IMR-90 (cell line): Measurements from ENCODE around the gene SLC19A1. TPM values are rescaled to one million over a fixed set of nuclear protein-coding genes. Genes with fewer than 3 reads are reported as not detected.

Experiments
- ATAC-seq: fragments of 200-7000 bp; cut with Tn5 transposase; 2 replicates; pipeline ENCODE4 v1.9.1; 2020; ENCODE audit warnings: low read depth, mild to moderate bottlenecking, moderate library complexity
- BruUV-seq: library from RNA; stranded (reverse); fragments of 400-500 nt; replicated peaks from 2 replicates; lab custom pipeline; 2021; lab: Mats Ljungman, UMichigan
- CTCF ChIA-PET: fragments of 300-600 bp; formaldehyde crosslinking; extraction: SDS; loops from one replicate; lab custom pipeline; 2021; ENCODE audit warnings: antibody characterized with exemption; lab: Yijun Ruan, JAX
- POLR2A ChIA-PET: fragments of 300-600 bp; sonication (Branson Sonifier 250); formaldehyde crosslinking; loops from one replicate; lab custom pipeline; 2022; ENCODE audit warnings: antibody characterized with exemption; ENCODE audit not compliant: unreplicated experiment; lab: Charles Lee
- DNase-seq: peaks from one replicate; pipeline ENCODE4 v3.0.0; 2013
- H2AFZ ChIP-seq: replicated peaks from 2 replicates; pipeline ENCODE3; 2013; ENCODE audit warnings: low read length, mild to moderate bottlenecking; ENCODE audit not compliant: poor library complexity
- H2AK5ac ChIP-seq: 2 replicates; pipeline ENCODE4 v1.6.1; 2013; ENCODE audit warnings: low read depth, low read length, inconsistent platforms
- H2AK9ac ChIP-seq: replicated peaks from 2 replicates; pipeline ENCODE3; 2013; ENCODE audit warnings: mild to moderate bottlenecking, low read depth, low read length, moderate library complexity; ENCODE audit not compliant: poor library complexity
- H2BK120ac ChIP-seq: 2 replicates; pipeline ENCODE4 v1.6.1; 2013; ENCODE audit warnings: low read depth, low read length, inconsistent platforms
- H2BK15ac ChIP-seq: 3 replicates; pipeline ENCODE4 v1.6.1; 2013; ENCODE audit warnings: low read depth, low read length, inconsistent platforms
- H2BK20ac ChIP-seq: 2 replicates; pipeline ENCODE4 v1.6.1; 2013; ENCODE audit warnings: low read depth, mild to moderate bottlenecking, inconsistent platforms, low read length, moderate library complexity
- H2BK5ac ChIP-seq: 2 replicates; pipeline ENCODE4 v1.6.1; 2013; ENCODE audit warnings: mild to moderate bottlenecking, low read depth, low read length, inconsistent platforms; ENCODE audit not compliant: poor library complexity, severe bottlenecking
- H3K14ac ChIP-seq: replicated peaks from 2 replicates; pipeline ENCODE4 v1.6.1; 2013; ENCODE audit warnings: low read depth, low read length, inconsistent platforms
- H3K18ac ChIP-seq: 2 replicates; pipeline ENCODE4 v1.6.1; 2013; ENCODE audit warnings: low read depth, low read length, control low read depth
- H3K23ac ChIP-seq: 2 replicates; pipeline ENCODE4 v1.6.1; 2013; ENCODE audit warnings: low read depth, low read length, inconsistent platforms
- H3K27ac ChIP-seq: 2 replicates; pipeline ENCODE4 v1.5.1; 2013; ENCODE audit warnings: mild to moderate bottlenecking, control low read depth, low read length; ENCODE audit not compliant: insufficient read depth
- H3K27me3 ChIP-seq: 2 replicates; pipeline ENCODE4 v1.6.1; 2013; ENCODE audit warnings: low read length; ENCODE audit not compliant: control insufficient read depth, insufficient read depth
- H3K36me3 ChIP-seq: 2 replicates; pipeline ENCODE4 v1.6.1; 2013; ENCODE audit warnings: low read length, mixed read lengths; ENCODE audit not compliant: control insufficient read depth, insufficient read depth
- H3K4ac ChIP-seq: 2 replicates; pipeline ENCODE4 v1.6.1; 2013; ENCODE audit warnings: low read depth, low read length, inconsistent platforms
- H3K4me1 ChIP-seq: 2 replicates; pipeline ENCODE4 v1.6.1; 2013; ENCODE audit warnings: low read length, mixed read lengths; ENCODE audit not compliant: control insufficient read depth, insufficient read depth
- H3K4me2 ChIP-seq: 2 replicates; pipeline ENCODE4 v1.6.1; 2013; ENCODE audit warnings: low read depth, mild to moderate bottlenecking, control low read depth, low read length, moderate library complexity
- H3K4me3 ChIP-seq: 2 replicates; pipeline ENCODE4 v1.5.1; 2013; ENCODE audit warnings: low read depth, mild to moderate bottlenecking, control low read depth, low read length, moderate library complexity; ENCODE audit not compliant: insufficient read depth
- H3K56ac ChIP-seq: 2 replicates; pipeline ENCODE4 v1.6.1; 2013; ENCODE audit warnings: low read length, inconsistent platforms; ENCODE audit not compliant: insufficient read depth; ENCODE audit errors: extremely low read depth
- H3K79me1 ChIP-seq, 2 experiments: 2 replicates each; pipeline ENCODE4 v1.6.1; 2013; ENCODE audit warnings: low read length in 2 of 2, inconsistent platforms in 1 of 2, low read depth in 1 of 2
- H3K9ac ChIP-seq: 2 replicates; pipeline ENCODE4 v1.6.1; 2013; ENCODE audit warnings: low read depth, low read length, control low read depth
- H3K9me1 ChIP-seq: 2 replicates; pipeline ENCODE4 v1.6.1; 2013; ENCODE audit warnings: low read length, inconsistent platforms; ENCODE audit not compliant: insufficient read depth
- H3K9me3 ChIP-seq: 2 replicates; pipeline ENCODE4 v1.6.1; 2013; ENCODE audit warnings: low read length; ENCODE audit not compliant: control insufficient read depth, insufficient read depth
- H4K20me1 ChIP-seq: 2 replicates; pipeline ENCODE4 v1.6.1; 2013; ENCODE audit warnings: low read length, inconsistent platforms; ENCODE audit not compliant: insufficient read depth
- H4K5ac ChIP-seq: 2 replicates; pipeline ENCODE4 v1.6.1; 2013; ENCODE audit warnings: mild to moderate bottlenecking, low read depth, low read length, control low read depth
- H4K8ac ChIP-seq, 2 experiments: 2 replicates each; pipeline ENCODE4 v1.6.1; 2013; ENCODE audit warnings: low read depth in 2 of 2, low read length in 2 of 2, control low read depth in 1 of 2, inconsistent platforms in 1 of 2
- H4K91ac ChIP-seq: 2 replicates; pipeline ENCODE4 v1.6.1; 2013; ENCODE audit warnings: low read depth, low read length, inconsistent platforms; ENCODE audit not compliant: insufficient read depth
- BHLHE40 ChIP-seq: fragments of 150-350 bp; IDR thresholded peaks from 2 replicates; pipeline ENCODE4 v1.6.1; 2016; ENCODE audit warnings: mild to moderate bottlenecking, low read depth, low read length
- CHD1 ChIP-seq: IDR thresholded peaks from 2 replicates; pipeline ENCODE4 v1.6.1; 2012; ENCODE audit warnings: low read depth, low read length, improper control_type of control experiment
- SMC3 ChIP-seq: fragments of 150-350 bp; IDR thresholded peaks from 2 replicates; pipeline ENCODE4 v1.6.1; 2016; ENCODE audit warnings: low read depth, mild to moderate bottlenecking, antibody characterized with exemption, low read length, moderate library complexity
- WGBS, 2 experiments: methylation state at CpG; one replicate each; pipeline versions ENCODE4 v1.1.5 to v1.1.7; 2013; ENCODE audit warnings: missing lambda C conversion rate in 2 of 2; ENCODE audit not compliant: insufficient read length in 1 of 2; ENCODE audit errors: extremely low coverage in 2 of 2; 5-methylcytosine and 5-hydroxymethylcytosine counted together
- dilution Hi-C: fragments of 300-500 bp; cut with HindIII; formaldehyde crosslinking; loops from one replicate; pipeline ENCODE4 v1.14.3; 2018; ENCODE audit warnings: low sequenced_read_pairs; ENCODE audit not compliant: unreplicated experiment
- in situ Hi-C: fragments of 300-500 bp; cut with MboI; formaldehyde crosslinking; loops from 3 replicates; pipeline ENCODE4 v1.14.3; 2019; ENCODE audit warnings: low sequenced_read_pairs, inconsistent platforms, mixed read lengths
- intact Hi-C: fragments of 100-400 bp; cut with micrococcal nuclease; formaldehyde crosslinking; loops from 2 replicates; pipeline ENCODE4 v1.10.0; 2022
- polyA plus RNA-seq, 3 experiments: library from polyadenylated mRNA; depleted of rRNA; stranded (reverse); fragments of >200 nt; gene quantifications; 2 replicates each; pipeline ENCODE4 v1.2.3, GENCODE V29; 2012; ENCODE audit warnings: low replicate concordance in 1 of 3
- total RNA-seq: library from RNA; depleted of rRNA; stranded (reverse); fragments of >200 nt; gene quantifications from 2 replicates; pipeline ENCODE4 v1.2.3, GENCODE V29; 2012
- TF ChIP-seq, protein P1 (sequence below): fragments of 150-350 bp; IDR thresholded peaks from 2 replicates; pipeline ENCODE4 v1.6.1; 2017; ENCODE audit warnings: mild to moderate bottlenecking, antibody characterized with exemption, low read length, low read depth

SLC19A1 gene
- total and polyA plus RNA-seq, 2 of the 4 experiments (the other 2 are of a cell fraction), result 2.2 to 16.2 TPM

DNA sequence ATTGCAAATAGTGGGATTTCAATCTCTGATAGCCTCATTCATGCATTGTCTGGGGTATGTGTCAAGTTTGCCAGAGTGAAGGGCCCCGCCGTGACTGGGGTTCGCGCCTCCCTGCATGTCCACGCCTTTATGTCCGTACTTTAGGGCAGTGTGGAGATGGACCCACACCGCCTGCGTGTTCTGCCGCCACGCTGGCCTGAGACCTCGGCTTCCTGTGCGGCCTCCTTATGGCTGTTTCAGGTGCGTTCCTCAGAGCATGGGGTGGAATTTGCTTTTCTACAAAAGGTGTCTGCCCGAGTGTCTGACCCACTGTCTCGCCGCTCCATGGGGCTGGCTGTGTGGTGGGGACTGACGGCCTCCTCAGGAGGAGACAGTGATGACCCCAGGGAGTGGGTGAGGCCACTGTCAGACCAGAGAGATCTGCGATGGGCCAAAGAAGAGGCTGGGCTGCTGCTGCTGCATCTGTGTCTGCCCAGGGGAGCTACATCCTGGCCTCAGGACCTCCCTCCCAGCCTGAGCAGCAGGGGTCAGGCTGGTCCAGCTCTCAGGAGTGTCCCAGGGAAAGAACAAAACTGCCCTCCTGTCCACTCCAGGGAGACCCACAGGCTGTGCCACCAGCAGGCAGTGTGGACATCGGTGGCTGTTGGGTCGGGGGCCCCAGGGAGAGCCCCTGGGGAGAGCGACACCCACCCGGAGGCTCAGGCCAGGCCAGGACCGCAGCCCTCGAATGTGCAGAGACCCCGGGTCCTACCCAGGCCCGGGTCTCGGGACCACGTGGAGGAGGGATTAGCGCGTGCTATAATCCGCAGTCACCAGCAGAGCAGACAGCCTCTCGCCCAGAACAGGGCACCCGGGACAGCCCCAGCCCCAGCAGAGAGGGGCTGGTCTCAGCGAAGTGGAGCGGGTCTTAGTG lies 9.8 kb upstream of the SLC19A1 start:
- Histone ChIP-seq H4K8ac (no peak overlapping the region), H3K18ac (no peak overlapping the region), H3K4me3 (no peak overlapping the region), H2BK20ac (no peak overlapping the region), H3K9me3 (no peaks in the 10 kb centered on the region), H3K4me2 (no peak overlapping the region), H2AK9ac (peak overlapping the region; percentile 55), H3K27ac (no peak overlapping the region), H2BK120ac (peak overlapping the region; percentile 50; the same call in 1 of the 2 replicates), H3K14ac (no peak overlapping the region), H3K27me3 (peaks cover 8% of the 10 kb centered on the region), H3K4ac (no peak overlapping the region), H2AK5ac (peak overlapping the region; percentile 79), H3K9ac (no peak overlapping the region), H4K20me1 (no peaks in the 10 kb centered on the region), H3K9me1 (0 out of 2 replicates have a peak, but pooled peaks cover 9% of the 10 kb centered on the region), H3K36me3 (no peaks in the 10 kb centered on the region), H3K56ac (no peak overlapping the region), H4K5ac (no peak overlapping the region), H4K91ac (peak overlapping the region; percentile 8; the same call in 1 of the 2 replicates), H2BK15ac (no peak overlapping the region; the same call in 2 of the 3 replicates), H3K4me1 (peaks cover 2% of the 10 kb centered on the region; the same call in 1 of the 2 replicates), H2BK5ac (no peak overlapping the region), H3K79me1 (no peaks in the 10 kb centered on the region), H2AFZ (peak overlapping the region; percentile 39), H3K23ac (no peak overlapping the region)
- intact Hi-C loops, result no loop called here
- no peak for DNase-seq
- WGBS, 2 experiments, result 92% methylated on average over 11 of the region's 35 CpGs; no CpG with 5 or more reads in 1 of the 2 experiments
- in situ Hi-C loops, result no loop called here
- POLR2A ChIA-PET, result no interaction called here
- CTCF ChIA-PET, result no interaction called here
- TF ChIP-seq CHD1 (no peak), SMC3 (no peak), BHLHE40 (no peak)
- TF ChIP-seq, protein P1, sequence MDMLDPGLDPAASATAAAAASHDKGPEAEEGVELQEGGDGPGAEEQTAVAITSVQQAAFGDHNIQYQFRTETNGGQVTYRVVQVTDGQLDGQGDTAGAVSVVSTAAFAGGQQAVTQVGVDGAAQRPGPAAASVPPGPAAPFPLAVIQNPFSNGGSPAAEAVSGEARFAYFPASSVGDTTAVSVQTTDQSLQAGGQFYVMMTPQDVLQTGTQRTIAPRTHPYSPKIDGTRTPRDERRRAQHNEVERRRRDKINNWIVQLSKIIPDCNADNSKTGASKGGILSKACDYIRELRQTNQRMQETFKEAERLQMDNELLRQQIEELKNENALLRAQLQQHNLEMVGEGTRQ, result no peak
- BruUV-seq, result no TSS peak
- ATAC-seq, result no peak
- dilution Hi-C loops, result no loop called here
